Pancreas (tissue), 10 donors: ENCODE measurements around the gene SIDT1. TPM values are rescaled to one million over a fixed set of nuclear protein-coding genes. Genes with fewer than 3 reads are reported as not detected.

Experiments used
- ATAC-seq, 4 donors: fragments of 200-7000 bp; cut with Tn5 transposase; one replicate each; pipeline versions ENCODE4 v1.8.0 to v1.9.1; 2020; ENCODE audit warnings: mild to moderate bottlenecking in 4 of 4, moderate library complexity in 4 of 4
- DNase-seq, 6 donors: peaks; one replicate each; pipeline ENCODE4 v3.0.0-alpha.2; 2020
- FAIRE-seq: peaks from 2 replicates; lab custom pipeline; 2012; peaks lifted over from hg19 to GRCh38; lab: Jason Lieb, UNC
- H3K27ac ChIP-seq, 4 donors: fragments of 200-600 bp; sonication (generic); 1 replicate in 3 of 4; 2 replicates in 1 of 4; pipeline versions ENCODE4 v1.5.0 to v1.8.0; 2020
- H3K27me3 ChIP-seq, 4 donors: fragments of 200-600 bp; one replicate each; pipeline ENCODE4 v1.8.0; 2021
- H3K36me3 ChIP-seq, 3 donors: fragments of 200-600 bp; sonication (generic) in 1 of 3; one replicate each; pipeline versions ENCODE4 v1.5.0 to v1.8.0; 2020 to 2021
- H3K4me1 ChIP-seq, 3 donors: fragments of 200-600 bp; one replicate each; pipeline ENCODE4 v1.8.0; 2021
- H3K4me3 ChIP-seq, 4 donors: fragments of 200-600 bp; sonication (generic) in 2 of 4; one replicate each; pipeline versions ENCODE4 v1.5.0 to v1.8.0; 2020 to 2021
- H3K9me3 ChIP-seq, 4 donors: fragments of 200-600 bp; one replicate each; pipeline ENCODE4 v1.8.0; 2021
- CTCF ChIP-seq, 4 donors: fragments of 200-600 bp; sonication (generic) in 3 of 4; IDR thresholded peaks; one replicate each; pipeline versions ENCODE4 v1.5.0 to v1.8.0; 2021; ENCODE audit warnings: antibody characterized with exemption in 4 of 4
- WGBS, 2 donors: extraction: QIAGEN DNeasy Blood & Tissue Kit; methylation state at CpG; one replicate each; pipeline ENCODE4 v1.1.7; 2013; 5-methylcytosine and 5-hydroxymethylcytosine counted together
- intact Hi-C, 3 donors: fragments of 100-400 bp; cut with DNase I; formaldehyde crosslinking; loops; one replicate each; pipeline versions ENCODE4 v1.11.1 to v1.14.2; 2022
- polyA plus RNA-seq, 2 donors: library from polyadenylated mRNA; stranded (reverse); fragments of 200-250 nt; gene quantifications; one replicate each; pipeline ENCODE4 v1.2.3, GENCODE V29; 2013
- total RNA-seq, 6 donors: library from RNA; stranded (reverse); fragmentation: NEBNext Ultra II Directional in 4 of 6; extraction: Animal tissue kit (Norgen Biotek cat#: 25700) in 4 of 6; gene quantifications; one replicate each; pipeline versions ENCODE4 v1.2.1 to v1.2.4, GENCODE V29; 2021 to 2023
- donor health status: healthy with polysubstance abuse.
- donor health status: DM: no; HTN: no; CAD: no; lungs with moderate emphysema.
- donor health status: DM: no; HTN: no; CAD: no.
- donor health status: control.
- donor health status: control.
- donor health status: Bipolar disorder and iron deficiency.
- donor health status: DM: yes; HTN: yes; CAD: no.
- donor health status: DM: no; HTN: no; CAD: no.
- donor health status: DM: no; HTN: no; CAD: no.
- donor health status: DM: yes; HTN: yes; CAD: no.

Gene SIDT1
- total and polyA plus RNA-seq, 8 donors = 0.28 to 2.6 (median 1.0) TPM

GRCh38 chr3:113663324-113663750, 131.0 kb downstream of the SIDT1 start:
- Histone ChIP-seq H3K36me3 (peaks cover 3 to 14% (median 5%) of the 10 kb centered on the region in 3 donors), H3K27me3 (no peaks in the 10 kb centered on the region), H3K9me3 (no peaks in the 10 kb centered on the region), H3K4me3 (peak overlapping the region in 1 of 4 donors; percentile 12), H3K4me1 (peaks cover 14 to 48% (median 48%) of the 10 kb centered on the region in 3 donors), H3K27ac (peak overlapping the region; percentile 28 to 88 (median 54))
- DNase-seq (peak in 3 of 6 donors; percentile 29 to 40 (median 29)), ATAC-seq (peak; percentile 86 to 93 (median 92)), FAIRE-seq (no peak)
- intact Hi-C loops = no loop called here
- WGBS, 2 donors = 14 to 20% methylated on average over 3 of the region's 3 CpGs
- no peak for TF ChIP-seq CTCF (IDR thresholded peaks at IDR 0.05)

- Histone ChIP-seq H3K9me3 (no peaks in the 10 kb centered on the region), H3K4me3 (peak overlapping the region in 1 of 4 donors; percentile 12), H3K27ac (peak overlapping the region in 3 of 4 donors; percentile 30 to 88 (median 77)), H3K36me3 (peaks cover under 1 to 14% (median 5%) of the 10 kb centered on the region in 3 donors), H3K4me1 (peaks cover 15 to 52% (median 48%) of the 10 kb centered on the region in 3 donors), H3K27me3 (no peaks in the 10 kb centered on the region)
- no peak for FAIRE-seq
- intact Hi-C loops = no loop called here
- ATAC-seq = peak; percentile 36 to 70 (median 62)
- no peak for TF ChIP-seq CTCF (IDR thresholded peaks at IDR 0.05)
- no peak for DNase-seq
- 5 to 9% methylated on average over 1 of the region's 1 CpG for WGBS, 2 donors
Measured at GRCh38 chr3:113663761-113664160, 131.4 kb downstream of the SIDT1 start.

- no peak for ATAC-seq
- peak overlapping the region in 3 of 4 donors; percentile 30 to 88 (median 77) for H3K27ac ChIP-seq
- H3K4me3 ChIP-seq = no peak overlapping the region
- intact Hi-C loops = no loop called here
- no peak for DNase-seq
- H3K36me3 ChIP-seq = peaks cover 0 to 10% (median 5%) of the 10 kb centered on the region in 3 donors
- H3K9me3 ChIP-seq = no peaks in the 10 kb centered on the region
- FAIRE-seq = no peak
- H3K4me1 ChIP-seq = peaks cover 19 to 60% (median 48%) of the 10 kb centered on the region in 3 donors
- no peaks in the 10 kb centered on the region for H3K27me3 ChIP-seq
- no peak for TF ChIP-seq CTCF (IDR thresholded peaks at IDR 0.05)
Measured at GRCh38 chr3:113664523-113665094, 132.3 kb downstream of the SIDT1 start.

GRCh38 chr3:113668015-113668414, 135.7 kb downstream of the SIDT1 start:
- Histone ChIP-seq H3K4me1 (peaks cover 14 to 40% (median 28%) of the 10 kb centered on the region in 3 donors), H3K27me3 (no peaks in the 10 kb centered on the region), H3K27ac (peak overlapping the region in 2 of 4 donors; percentile 50 to 60), H3K9me3 (no peaks in the 10 kb centered on the region), H3K4me3 (no peak overlapping the region), H3K36me3 (no peaks in the 10 kb centered on the region)
- ATAC-seq (no peak), DNase-seq (no peak), FAIRE-seq (no peak)
- TF ChIP-seq CTCF (IDR thresholded peaks at IDR 0.05) = no peak
- intact Hi-C loops = no loop called here
- WGBS, 2 donors = 79 to 84% methylated on average over 4 of the region's 4 CpGs

- H3K4me3 ChIP-seq = no peak overlapping the region
- WGBS, 2 donors = 10 to 17% methylated on average over 4 of the region's 4 CpGs
- DNase-seq = no peak
- peaks cover 6 to 9% (median 6%) of the 10 kb centered on the region in 3 donors for H3K4me1 ChIP-seq
- FAIRE-seq = no peak
- intact Hi-C loops = no loop called here
- no peak overlapping the region for H3K27ac ChIP-seq
- H3K9me3 ChIP-seq = no peaks in the 10 kb centered on the region
- TF ChIP-seq CTCF (IDR thresholded peaks at IDR 0.05) = no peak
- no peaks in the 10 kb centered on the region for H3K27me3 ChIP-seq
- no peaks in the 10 kb centered on the region for H3K36me3 ChIP-seq
- peak in 2 of 4 donors; percentile 35 to 64 for ATAC-seq
Measured at GRCh38 chr3:113673593-113673992, 141.2 kb downstream of the SIDT1 start.
